Lower leg skin (tissue), 3 donors: Measurements from ENCODE around the gene SEC16B.

Experiments
- POLR2A ChIP-seq, 2 donors: fragments of 450-650 bp; IDR thresholded peaks; one replicate each; pipeline ENCODE4 v1.6.1; 2016 to 2017; ENCODE audit warnings: antibody characterized with exemption in 2 of 2, mild to moderate bottlenecking in 1 of 2, moderate library complexity in 1 of 2
- TF ChIP-seq, protein P1 (sequence below), 3 donors: fragments of 450-650 bp; IDR thresholded peaks; one replicate each; pipeline ENCODE4 v1.5.1; 2016; ENCODE audit warnings: antibody characterized with exemption in 3 of 3, mild to moderate bottlenecking in 3 of 3, moderate library complexity in 2 of 3

- TF ChIP-seq POLR2A (IDR thresholded peaks at IDR 0.05), result no peak
- TF ChIP-seq, protein P1, sequence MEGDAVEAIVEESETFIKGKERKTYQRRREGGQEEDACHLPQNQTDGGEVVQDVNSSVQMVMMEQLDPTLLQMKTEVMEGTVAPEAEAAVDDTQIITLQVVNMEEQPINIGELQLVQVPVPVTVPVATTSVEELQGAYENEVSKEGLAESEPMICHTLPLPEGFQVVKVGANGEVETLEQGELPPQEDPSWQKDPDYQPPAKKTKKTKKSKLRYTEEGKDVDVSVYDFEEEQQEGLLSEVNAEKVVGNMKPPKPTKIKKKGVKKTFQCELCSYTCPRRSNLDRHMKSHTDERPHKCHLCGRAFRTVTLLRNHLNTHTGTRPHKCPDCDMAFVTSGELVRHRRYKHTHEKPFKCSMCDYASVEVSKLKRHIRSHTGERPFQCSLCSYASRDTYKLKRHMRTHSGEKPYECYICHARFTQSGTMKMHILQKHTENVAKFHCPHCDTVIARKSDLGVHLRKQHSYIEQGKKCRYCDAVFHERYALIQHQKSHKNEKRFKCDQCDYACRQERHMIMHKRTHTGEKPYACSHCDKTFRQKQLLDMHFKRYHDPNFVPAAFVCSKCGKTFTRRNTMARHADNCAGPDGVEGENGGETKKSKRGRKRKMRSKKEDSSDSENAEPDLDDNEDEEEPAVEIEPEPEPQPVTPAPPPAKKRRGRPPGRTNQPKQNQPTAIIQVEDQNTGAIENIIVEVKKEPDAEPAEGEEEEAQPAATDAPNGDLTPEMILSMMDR (IDR thresholded peaks at IDR 0.05), result no peak
Measured at GRCh38 chr1:177897281-177897997, 72.4 kb downstream of the SEC16B start.
